GM19438 (cell line): ENCODE data around the gene GMNC.
"Not testable (repeated sequence)": the region's sequence is repeated elsewhere in the genome, so short reads cannot be mapped to it uniquely, and the experiment has no call there.

Experiments used
- ATAC-seq: cut with Tn5 transposase; IDR thresholded peaks from one replicate; pipeline ENCODE4 v1.9.1; 2021; ENCODE audit warnings: low read depth; ENCODE audit not compliant: unreplicated experiment

Gene GMNC, protein sequence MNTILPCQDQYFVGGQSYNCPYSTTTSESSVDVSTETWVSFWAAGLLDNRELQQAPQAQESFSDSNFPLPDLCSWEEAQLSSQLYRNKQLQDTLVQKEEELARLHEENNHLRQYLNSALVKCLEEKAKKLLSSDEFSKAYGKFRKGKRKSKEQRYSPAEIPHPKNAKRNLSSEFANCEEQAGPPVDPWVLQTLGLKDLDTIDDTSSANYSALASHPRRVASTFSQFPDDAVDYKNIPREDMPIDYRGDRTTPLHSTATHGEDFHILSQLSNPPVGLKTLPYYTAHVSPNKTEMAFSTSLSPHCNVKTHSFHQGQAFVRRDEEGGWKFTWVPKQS

DNA sequence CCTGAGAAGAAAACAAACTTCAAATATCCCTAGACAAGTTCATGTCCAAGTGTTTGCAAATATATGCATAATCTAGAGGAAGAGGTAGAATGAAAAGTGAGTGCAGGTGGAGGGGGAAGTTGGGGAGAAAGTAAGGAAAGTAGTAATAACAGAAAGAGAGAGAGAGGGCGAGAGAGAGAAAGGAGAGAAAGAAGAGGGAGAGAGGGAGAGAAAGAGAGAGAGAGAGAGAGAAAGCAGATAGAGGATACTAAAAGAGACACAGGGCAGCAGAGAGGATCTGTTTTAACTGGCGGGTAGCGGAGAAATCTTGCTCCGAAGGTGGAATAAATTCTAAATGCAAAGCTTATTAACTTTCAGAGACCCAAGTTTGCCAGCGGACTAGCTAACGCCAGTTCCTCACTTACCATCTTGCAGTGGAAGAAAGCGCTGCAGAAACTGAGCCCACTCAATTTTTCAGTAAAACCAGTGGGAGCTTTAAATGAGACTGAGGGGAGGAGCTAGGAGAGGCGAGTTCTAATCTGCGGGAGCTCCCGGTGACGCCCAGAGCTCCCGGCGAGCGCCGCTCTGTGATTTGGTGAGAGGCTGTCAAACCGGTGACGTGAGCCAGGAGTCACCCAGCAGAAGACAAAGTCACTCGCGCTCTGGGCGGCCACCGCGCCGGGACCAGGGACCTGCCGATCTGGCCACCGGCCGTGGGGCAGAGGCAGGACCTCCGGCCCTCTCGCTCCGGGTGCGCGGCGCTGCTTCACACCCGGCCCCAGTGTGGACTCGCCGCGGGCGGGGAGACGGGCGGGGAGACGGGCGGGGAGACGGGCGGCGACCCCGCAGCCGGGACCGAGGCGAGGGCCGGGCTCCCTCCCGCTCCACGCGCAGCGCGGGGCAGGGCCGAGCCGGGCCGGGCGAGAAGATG is at the start of gene GMNC:
GMNC (minus strand) TSS at position 486 of the 910 bp plus-strand sequence; CDS start at position 407, 79 bp downstream.
- peak; percentile 95 for ATAC-seq

DNA sequence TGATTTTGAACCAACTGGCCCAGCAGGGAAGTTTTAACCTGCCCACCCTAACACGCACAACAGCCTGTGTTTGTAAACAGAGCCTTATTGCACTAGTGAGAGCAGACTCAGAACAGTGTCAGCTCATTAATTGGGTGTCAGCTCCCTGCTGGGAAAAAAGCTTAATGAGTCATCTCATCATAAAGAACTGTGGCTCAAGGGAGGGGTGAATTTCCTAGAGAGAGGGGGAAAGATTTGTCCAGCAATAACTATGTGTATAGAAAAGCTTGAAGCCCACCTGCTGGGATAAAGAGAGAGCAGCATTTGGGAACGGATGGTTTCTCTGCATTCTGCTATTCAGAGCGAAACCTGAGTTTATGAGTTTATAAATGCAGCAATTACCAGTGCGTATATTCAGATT is 48.9 kb upstream of the GMNC start:
- no peak for ATAC-seq

DNA sequence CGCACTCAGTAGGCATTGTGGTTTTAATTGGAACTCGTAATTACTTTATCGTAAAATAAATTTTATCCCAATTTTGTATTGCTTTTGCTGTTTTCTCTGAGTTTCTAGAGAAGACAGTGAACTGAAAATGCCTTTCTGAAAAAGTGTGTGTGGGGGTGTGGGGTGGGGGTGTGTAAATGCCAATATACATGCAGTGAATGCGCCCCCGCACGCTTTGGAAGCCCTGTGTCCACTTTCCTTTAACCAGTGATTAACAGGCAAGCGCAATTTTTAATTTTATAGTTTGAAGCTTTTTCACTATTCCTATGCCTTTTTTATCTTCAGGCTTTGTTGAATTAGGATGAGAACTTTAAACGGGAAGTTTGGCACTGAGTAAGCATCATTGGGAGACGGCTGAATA is 47.4 kb upstream of the GMNC start:
- ATAC-seq, result no peak

DNA sequence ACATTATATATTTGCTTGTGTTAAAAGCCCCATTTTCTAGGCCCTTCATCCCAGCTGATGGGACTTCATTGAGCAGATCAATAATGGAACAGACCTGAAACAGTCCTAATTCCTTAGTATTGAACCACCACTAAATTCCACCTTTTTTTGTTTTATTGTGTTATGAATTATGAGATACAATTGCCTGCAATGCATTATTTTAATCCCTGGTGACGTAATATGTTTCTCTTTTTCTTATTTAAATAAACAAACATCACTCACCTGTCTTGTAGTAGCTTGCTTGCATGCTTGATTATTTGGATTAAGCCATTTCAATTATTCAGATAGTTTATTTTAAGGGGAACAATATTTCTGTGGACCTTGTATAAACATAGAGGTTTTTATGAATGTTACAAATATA is 40.7 kb upstream of the GMNC start:
- ATAC-seq, result no peak

DNA sequence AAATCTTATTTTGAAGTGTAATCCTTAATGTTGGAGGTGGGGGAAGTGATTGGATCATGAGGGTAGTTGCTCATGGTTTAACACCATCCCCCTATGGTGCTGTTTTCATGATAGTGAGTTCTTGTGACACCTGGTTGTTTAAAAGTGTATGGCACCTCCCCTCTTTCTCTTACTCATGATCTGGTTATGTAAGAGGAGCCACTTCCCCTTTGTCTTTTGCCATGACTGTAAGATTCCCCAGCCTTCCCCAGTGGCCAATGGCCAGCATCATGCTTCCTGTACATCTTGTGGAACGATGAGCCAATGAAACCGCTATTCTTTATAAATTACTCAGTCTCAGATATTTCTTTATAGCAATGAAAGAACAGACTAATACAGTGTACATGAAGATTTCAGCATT is 39.8 kb upstream of the GMNC start:
- ATAC-seq, result no peak

DNA sequence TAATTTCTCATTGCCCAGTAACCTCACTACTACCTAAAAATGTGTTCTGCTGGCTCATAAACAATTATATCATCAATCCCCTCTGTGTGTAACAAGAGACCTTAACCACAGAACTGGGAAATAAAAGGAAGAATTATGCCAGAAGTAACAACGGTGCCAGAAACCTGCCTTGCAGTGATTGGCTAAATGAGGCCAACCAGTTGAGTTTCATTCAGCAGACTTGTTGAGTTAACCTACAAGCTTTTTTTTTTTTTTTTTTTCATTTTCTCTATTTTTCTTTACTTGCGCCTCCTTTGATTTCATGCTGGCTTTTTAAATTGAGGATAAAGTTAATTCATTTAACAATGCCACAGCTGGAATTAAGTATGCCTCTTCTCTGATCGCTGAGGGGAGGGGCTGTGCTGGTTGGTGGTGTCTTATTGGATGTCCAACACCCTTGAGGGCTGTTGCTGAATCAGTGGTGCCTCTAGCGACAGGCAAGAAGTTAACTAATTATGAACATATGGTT is 30.0 kb upstream of the GMNC start:
- no peak for ATAC-seq

DNA sequence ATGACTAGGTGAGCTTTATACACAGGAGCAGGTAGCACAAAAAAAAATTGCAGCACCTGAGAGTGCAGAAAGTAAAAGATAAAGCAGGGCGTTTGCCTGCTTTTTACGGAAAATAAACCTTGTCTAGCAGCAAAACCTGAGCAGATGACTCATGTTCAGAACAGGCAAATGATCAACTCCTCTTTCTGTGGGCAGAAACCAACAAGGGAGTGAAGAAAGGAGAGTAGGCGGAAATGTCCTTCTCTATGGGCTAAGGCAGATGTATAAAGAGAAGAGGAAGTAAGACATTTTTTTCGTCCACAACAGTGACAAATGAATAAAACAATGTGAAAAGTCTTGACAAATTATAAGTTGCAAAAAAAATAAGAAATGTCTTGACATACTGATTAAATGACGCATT is 24.5 kb upstream of the GMNC start:
- ATAC-seq, result peak; percentile 77

DNA sequence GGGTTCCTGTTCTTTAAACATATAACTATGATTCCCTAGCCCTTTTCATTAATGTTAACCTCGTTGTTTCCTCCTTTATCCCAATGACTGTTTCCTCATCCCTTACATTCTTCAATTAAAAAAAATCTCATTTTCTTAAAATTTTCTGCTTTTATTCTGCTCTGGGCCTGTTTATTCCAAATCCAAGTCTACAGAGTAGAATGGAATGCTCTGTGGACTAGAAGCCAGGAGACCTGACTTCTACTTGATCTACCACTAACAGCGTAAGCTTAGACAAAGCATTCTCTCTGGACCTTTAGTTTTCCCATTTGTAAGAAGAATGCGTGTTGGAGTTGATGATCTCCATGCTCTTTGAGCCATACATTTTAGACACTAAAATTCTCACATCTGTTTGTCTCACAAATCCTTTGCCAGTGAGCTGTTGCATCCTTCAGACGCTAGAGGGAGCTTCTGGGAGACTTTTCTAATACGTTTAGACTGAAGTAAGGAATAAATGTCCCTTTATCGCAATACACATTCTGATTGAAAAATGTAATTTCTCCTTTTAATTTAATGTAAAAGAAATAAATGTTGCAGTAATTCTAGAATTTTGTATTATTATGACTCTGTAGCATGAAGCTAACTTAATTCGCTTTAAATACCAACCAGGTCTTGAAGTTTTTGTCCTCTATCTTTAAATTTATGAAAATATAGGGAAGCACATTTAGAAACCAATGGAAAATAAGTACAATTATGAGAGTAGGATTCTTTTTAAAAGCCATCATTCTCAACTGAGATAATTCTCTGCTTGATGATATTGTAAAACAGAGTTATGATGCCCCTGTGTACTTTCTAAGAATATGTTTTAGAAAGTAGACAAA is 21.7 kb upstream of the GMNC start:
- peak; percentile 54 for ATAC-seq

DNA sequence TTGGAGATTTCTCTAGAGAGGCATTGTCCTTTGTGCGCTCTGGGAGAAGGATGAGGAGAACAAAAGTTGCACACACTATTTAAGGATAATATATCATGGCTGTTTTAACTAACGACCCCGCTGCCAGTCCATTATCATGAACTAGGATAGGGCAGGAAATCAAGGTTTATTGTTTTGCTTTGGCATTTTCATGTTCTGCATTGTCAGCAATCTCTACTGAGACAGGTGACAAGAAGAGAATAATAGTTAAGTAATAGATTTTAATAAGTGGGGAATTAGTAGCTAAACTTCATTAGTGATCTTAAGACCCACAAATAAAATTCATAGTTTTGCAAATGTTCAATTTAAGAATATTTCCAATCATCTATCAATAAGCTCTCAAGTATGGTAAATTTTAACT is 20.6 kb upstream of the GMNC start:
- no peak for ATAC-seq

DNA sequence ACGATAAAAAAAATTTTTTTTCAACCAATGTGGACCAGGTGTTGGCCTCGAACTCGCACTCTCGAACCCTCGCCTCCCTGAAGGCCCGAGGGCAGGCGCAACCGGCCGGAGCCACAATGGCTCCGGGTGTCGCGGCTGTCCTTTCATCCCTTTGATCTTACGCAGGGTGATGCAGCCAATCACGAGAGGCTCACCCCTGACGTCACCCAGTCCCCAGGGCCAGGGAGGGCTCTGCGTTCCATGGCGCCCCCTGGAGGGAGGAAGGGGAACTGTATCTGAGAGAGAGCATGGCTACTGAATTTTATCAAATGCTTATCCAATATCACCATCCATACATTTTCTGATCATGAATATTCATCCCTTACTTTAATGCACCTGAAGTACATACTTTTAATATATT is 15.4 kb upstream of the GMNC start:
- ATAC-seq, result no peak

DNA sequence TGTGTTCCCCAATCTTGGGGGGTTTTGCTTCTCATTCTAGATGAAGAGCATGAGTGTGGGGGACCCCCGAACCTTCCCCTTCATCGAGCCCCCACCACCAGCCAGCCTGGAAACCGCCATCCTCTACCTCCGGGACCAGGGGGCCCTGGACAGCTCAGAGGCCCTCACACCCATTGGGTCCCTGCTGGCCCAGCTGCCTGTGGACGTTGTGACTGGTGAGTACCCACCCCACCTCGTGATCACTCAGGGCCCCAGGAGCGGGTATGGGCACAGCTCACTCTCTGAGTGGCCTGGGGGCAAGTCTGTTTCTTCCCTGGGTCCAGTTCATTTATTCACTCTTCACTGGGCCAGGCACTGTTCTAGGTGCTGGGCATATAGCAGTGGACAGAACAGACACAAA is 13.9 kb upstream of the GMNC start:
- ATAC-seq, result not testable (repeated sequence)

DNA sequence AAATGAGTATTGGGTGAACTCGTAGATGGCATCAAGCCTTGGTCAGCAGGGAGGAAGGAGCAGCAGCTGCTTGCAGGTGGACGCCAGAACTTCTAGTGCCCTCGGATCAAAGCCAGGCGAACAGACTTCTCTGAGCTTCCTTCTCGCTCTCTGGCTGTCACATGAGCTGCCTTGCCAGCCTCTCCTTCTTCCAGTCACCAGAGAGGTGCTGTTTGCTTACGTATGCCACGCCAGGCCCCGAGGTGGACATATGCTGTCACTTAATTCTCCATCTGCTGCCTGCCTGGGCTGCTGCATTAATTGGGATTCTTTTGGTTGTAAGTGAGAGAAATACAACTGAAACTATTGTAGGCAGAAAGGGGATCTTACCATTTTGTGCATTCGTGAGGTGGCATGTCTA is 12.6 kb upstream of the GMNC start:
- ATAC-seq, result not testable (repeated sequence)

DNA sequence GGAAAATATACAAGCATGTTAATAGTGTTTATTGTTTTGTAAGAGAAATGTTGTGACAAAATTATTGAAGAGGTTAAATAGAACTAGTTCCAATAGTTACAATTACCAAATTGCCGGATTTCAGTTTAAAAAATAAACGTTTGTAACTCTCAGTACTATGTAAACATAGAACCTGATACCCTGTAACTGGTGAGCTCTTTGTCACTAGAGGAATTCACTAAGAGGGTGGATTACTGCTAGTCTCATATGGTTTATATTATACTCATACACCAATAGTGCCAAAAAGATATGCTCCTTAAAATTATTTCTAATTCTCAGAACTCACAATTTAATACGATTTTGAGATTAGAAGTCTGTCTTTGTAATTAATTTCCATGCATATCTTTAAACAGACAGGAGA is 7.6 kb upstream of the GMNC start:
- no peak for ATAC-seq

DNA sequence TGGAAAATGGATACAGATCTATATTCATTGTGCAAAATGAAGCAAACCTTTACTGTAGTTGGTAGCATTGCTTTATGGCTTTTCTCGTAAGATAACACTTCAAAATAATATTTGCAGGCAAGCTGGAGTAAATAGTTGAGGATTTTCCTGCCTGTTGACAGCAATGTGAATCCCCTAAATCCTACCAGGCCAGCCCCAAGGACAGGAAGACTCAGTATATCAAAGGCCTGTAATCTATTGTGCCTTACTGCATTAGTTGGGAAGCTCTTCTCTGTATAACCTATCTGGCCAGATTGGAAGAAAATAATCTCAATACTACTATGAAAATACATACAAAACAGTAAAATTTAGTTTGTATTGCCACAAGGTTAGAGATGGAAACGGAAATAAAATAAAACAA is 4.6 kb upstream of the GMNC start:
- no peak for ATAC-seq

DNA sequence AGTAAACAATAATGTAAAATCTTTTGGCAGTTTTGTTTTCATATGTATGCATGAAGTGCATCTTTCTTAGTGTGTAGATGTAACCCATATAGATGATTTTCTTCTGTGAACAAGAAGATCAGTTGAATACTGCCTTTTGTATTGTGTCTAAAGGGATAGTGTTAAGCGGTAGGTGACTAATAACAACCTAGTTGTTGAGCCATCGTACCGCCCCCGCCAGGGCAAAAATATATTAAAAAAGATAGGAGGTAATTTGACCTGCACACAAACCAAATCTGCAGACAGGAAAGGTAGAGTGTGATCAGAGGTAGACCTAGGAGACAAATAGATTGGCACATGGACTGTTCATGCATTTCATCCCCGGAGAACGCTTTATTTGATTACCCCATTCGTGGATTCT is 3.3 kb upstream of the GMNC start:
- ATAC-seq, result no peak

DNA sequence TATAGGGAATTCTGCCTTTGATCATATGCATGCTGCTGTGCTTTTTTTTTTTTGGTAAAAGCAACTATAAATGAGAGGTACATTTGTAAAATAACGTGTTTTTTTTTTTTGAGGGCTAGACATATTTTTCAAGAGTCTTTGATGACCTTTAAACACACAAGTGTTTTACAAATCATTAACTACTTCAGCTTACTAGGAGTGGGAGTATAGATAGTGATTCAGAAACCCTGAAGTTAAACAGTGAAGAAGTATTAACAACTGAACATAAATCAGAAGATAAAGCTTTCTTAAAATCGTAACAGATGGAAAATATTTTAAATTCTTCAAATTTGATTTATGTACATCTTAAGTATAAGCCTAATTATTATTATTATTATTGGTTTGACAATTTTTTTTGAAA is 2.9 kb upstream of the GMNC start:
- no peak for ATAC-seq

DNA sequence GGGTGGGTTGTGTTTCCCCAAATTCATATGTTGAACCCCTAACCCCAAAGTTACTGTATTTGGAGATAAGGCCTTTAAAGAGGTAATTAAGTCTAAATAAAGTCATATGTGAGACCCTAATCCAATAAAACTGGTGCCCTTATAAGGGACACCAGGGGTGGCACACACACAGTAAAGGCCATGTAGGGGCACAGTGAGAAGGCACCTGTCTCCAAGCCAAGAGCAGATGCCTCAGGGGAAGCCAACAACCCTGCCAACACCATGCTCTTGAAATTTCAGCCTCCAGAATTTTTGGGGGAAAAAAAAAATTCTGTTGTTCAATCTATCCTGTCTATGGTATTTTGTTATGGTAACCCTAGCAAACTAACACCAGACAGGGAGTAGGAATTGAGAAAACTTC is 1.5 kb upstream of the GMNC start:
- no peak for ATAC-seq

DNA sequence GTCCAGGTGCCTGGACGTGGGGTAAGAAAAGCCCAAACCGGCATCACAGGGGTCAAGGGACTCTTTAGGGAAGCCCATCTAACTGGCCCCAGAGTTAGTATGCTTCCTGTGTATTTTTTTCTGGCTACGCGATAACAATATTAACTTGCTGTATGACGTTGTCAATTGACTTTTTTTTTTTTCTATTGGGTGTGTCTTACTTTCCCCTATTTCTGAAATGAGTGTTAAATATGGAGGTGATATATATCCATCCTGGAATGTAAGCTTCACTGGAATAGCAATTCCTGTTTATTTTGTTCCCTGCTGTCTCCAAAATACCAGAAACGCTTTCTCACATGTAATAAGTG is 598 bp upstream of the GMNC start:
- no peak for ATAC-seq

DNA sequence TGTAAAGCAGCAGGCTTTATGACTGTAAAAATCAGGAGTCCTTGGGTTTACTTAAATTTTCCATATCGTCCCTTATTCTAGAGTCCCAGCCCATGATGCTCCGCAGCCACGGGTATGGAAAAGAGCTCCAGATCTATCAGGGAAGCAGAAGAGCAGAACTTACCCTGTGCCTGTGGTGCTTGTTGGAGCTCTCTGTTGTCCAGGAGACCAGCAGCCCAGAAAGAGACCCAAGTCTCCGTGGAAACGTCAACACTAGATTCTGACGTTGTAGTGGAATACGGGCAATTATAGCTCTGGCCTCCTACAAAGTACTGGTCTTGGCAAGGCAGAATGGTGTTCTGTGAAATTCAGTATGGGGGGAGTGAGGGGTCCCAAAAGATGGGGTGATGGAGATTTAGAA is 2.0 kb downstream of the GMNC start:
- ATAC-seq, result no peak

DNA sequence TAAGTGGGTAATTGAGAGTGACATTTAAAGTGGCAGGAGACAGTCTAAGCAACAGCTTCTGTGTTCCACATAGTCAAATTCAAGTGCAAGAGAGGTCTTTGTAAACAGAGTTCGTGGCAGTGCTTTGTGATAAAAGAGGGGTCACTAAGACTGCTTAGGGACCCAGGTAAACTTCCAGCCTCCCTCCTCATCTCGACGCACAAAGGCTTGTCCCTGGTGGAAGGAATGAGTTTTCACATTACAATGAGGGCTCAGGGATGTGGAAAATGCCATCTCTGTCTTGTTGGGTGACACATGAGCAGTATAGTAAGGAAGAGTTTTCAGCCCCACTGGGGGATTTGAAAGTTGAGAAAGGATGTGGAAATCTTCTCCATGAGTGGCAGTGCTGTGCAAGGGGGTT is 7.3 kb downstream of the GMNC start:
- no peak for ATAC-seq

DNA sequence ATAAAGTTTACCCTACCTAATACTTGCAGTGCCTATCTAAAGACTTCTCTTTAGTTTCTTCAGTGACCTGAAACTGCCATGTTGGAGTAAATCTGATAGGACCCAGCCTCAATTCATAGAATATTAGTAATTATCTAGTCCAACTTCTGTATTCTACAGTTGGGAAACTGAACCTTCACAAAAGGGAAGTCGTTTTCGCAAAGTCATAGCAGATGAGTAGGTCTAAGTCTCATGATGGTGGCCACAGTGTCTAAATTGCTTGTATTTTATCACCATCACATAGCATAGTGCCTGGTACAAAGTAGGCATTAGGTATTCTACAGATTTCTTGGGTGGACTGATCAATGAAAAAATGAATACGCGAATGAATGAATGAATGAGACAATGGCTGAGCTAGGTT is 8.4 kb downstream of the GMNC start:
- no peak for ATAC-seq
